HFFc6 (cell line): ENCODE measurements around the gene RETREG1. TPM values are rescaled to one million over a fixed set of nuclear protein-coding genes. Genes with fewer than 3 reads are reported as not detected.

Experiments used
- DNase-seq: peaks from one replicate; pipeline ENCODE4 v3.0.0-alpha.2; 2018
- H3K27ac Mint-ChIP-seq: 2 replicates; pipeline ENCODE4 v1.8.0; 2020; ENCODE audit warnings: mild to moderate bottlenecking, mixed read lengths
- H3K27me3 Mint-ChIP-seq: 2 replicates; pipeline ENCODE4 v1.8.0; 2021; ENCODE audit warnings: mild to moderate bottlenecking, moderate library complexity, mixed read lengths; ENCODE audit not compliant: insufficient read depth
- H3K36me3 Mint-ChIP-seq: 2 replicates; pipeline ENCODE4 v1.8.0; 2021; ENCODE audit warnings: low read depth, mixed read lengths
- H3K4me1 Mint-ChIP-seq: 2 replicates; pipeline ENCODE4 v1.8.0; 2020; ENCODE audit warnings: low read depth, mixed read lengths
- H3K4me3 Mint-ChIP-seq: 2 replicates; pipeline ENCODE4 v1.8.0; 2020; ENCODE audit warnings: mild to moderate bottlenecking, moderate library complexity, mixed read lengths
- H3K9me3 Mint-ChIP-seq: 2 replicates; pipeline ENCODE4 v1.8.0; 2020; ENCODE audit warnings: mild to moderate bottlenecking, mixed read lengths
- total RNA-seq, 6 experiments: library from RNA; stranded (reverse); fragmentation: NEBNext Ultra II Directional; extraction: Animal tissue kit (Norgen Biotek cat#: 25700); gene quantifications; 2 replicates in 1 of 6; 3 replicates in 5 of 6; pipeline ENCODE4 v1.2.3, GENCODE V29; 2021
- TF ChIP-seq, protein P1 (sequence below): fragments of 200-600 bp; sonication (generic); IDR thresholded peaks from 2 replicates; pipeline ENCODE4 v1.5.0; 2021; ENCODE audit warnings: antibody characterized with exemption, mild to moderate bottlenecking

The RETREG1 gene
- total RNA-seq, 6 experiments from 2014 or later, result 0.09 to 0.14 TPM; not detected in 4

DNA sequence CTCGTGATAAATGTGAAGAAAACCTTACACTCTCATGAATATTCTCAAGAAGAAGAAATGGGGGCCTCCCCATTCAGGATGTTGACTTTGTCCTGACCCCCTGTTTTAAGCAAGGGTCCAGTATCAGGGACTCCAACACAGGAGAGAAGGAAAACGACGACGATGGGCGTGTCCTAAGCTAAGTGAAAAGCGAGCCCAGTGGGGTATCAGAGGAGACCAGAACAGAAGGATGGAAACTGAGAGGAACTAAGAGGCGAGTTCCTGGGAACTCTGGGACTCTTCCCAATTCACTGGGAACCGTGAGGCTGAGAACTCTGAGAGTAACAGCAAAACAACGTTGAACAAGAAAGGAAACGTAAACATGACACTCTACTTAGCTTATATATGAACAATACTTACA, 14.6 kb downstream of the RETREG1 start:
- TF ChIP-seq, protein P1, sequence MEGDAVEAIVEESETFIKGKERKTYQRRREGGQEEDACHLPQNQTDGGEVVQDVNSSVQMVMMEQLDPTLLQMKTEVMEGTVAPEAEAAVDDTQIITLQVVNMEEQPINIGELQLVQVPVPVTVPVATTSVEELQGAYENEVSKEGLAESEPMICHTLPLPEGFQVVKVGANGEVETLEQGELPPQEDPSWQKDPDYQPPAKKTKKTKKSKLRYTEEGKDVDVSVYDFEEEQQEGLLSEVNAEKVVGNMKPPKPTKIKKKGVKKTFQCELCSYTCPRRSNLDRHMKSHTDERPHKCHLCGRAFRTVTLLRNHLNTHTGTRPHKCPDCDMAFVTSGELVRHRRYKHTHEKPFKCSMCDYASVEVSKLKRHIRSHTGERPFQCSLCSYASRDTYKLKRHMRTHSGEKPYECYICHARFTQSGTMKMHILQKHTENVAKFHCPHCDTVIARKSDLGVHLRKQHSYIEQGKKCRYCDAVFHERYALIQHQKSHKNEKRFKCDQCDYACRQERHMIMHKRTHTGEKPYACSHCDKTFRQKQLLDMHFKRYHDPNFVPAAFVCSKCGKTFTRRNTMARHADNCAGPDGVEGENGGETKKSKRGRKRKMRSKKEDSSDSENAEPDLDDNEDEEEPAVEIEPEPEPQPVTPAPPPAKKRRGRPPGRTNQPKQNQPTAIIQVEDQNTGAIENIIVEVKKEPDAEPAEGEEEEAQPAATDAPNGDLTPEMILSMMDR, result no peak
- no peaks in the 10 kb centered on the region for H3K4me1 Mint-ChIP-seq
- no peak overlapping the region for H3K27ac Mint-ChIP-seq
- H3K4me3 Mint-ChIP-seq, result no peak overlapping the region
- DNase-seq, result no peak
- no peaks in the 10 kb centered on the region for H3K36me3 Mint-ChIP-seq
- H3K9me3 Mint-ChIP-seq, result no peaks in the 10 kb centered on the region
- H3K27me3 Mint-ChIP-seq, result peaks cover 40% of the 10 kb centered on the region

DNA sequence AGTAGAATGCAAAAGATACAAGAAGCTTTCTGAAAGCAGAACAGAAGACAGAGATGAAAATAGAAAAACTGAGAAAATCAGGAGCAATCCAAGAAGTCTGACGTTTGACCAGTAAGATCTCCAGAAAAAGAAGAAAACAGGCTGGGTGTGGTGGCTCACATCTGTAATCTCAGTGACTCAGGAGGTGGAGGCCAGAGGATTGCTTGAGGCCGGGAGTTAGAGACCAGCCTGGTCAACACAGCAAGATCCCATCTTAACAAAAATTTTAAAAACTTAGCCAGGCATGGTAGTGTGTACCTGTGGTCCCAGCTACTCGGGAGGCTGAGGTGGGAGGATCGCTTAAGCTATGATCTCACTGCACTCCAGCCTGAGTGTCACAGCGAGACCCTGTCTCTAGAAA, 15.9 kb downstream of the RETREG1 start:
- TF ChIP-seq, protein P1, result no peak
- no peak overlapping the region for H3K27ac Mint-ChIP-seq
- no peaks in the 10 kb centered on the region for H3K4me1 Mint-ChIP-seq
- no peaks in the 10 kb centered on the region for H3K36me3 Mint-ChIP-seq
- DNase-seq, result no peak
- H3K27me3 Mint-ChIP-seq, result peaks cover 31% of the 10 kb centered on the region
- no peaks in the 10 kb centered on the region for H3K9me3 Mint-ChIP-seq
- H3K4me3 Mint-ChIP-seq, result no peak overlapping the region

DNA sequence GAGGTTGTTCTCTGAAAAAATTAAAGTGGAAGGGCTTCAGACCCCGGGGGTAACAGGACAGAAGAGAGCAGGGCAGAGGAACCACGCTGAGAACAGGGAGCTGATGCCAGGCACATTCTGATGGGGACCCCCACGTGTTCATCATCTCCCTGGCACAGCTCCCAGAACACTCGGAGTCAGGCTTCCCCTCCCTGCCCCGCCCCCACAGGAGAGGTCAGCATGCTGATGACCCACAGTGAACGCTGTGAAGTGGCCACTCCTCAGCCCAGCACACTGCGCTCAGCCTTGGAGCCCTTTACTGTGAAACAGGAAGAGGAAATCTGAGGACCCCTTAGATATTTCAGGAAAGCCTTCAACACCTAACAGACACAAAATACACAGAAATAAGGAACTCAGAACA, 16.4 kb downstream of the RETREG1 start:
- H3K27ac Mint-ChIP-seq, result no peak overlapping the region
- no peak overlapping the region for H3K4me3 Mint-ChIP-seq
- TF ChIP-seq, protein P1, result no peak
- H3K36me3 Mint-ChIP-seq, result no peaks in the 10 kb centered on the region
- H3K27me3 Mint-ChIP-seq, result peaks cover 29% of the 10 kb centered on the region
- no peaks in the 10 kb centered on the region for H3K9me3 Mint-ChIP-seq
- H3K4me1 Mint-ChIP-seq, result no peaks in the 10 kb centered on the region
- no peak for DNase-seq

DNA sequence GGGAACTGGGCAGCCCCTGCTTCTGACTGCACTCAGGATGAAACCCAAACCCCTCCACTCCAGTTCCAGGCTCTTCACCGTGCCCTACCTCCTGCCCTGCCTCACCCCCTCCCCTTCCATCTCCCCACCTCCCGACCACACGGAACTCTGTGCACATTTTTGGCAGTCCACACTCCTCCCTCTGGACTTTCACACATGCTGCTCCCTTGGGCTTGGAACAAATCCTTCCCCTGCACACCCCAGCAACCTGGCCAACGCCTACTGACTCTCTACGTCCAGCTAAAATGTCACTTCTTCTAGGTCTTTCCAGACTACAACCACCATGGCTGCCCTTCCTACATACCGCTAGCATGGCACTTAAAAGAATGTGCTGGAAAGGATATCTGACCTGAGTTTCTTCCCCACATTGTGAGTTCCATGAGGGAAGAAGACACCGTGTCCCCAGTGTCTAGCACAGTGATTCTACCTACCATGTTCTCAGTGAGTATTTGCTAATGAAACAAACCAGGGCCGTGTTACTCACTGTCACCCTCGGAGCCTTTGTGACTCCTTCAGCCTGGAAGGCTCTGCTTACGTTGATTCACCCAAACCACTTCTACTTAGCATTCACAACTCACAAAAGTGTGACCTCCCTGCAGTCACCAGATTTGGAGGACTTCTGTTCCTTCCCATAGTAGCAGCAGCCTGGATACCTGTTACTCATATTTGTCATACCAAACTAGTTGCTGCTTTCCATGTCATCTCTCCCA, 18.7 kb downstream of the RETREG1 start:
- TF ChIP-seq, protein P1, result no peak
- DNase-seq, result no peak
- Mint-ChIP-seq H3K4me3 (no peak overlapping the region), H3K4me1 (peaks cover 8% of the 10 kb centered on the region), H3K36me3 (no peaks in the 10 kb centered on the region), H3K9me3 (no peaks in the 10 kb centered on the region), H3K27me3 (peaks cover 22% of the 10 kb centered on the region), H3K27ac (no peak overlapping the region)

DNA sequence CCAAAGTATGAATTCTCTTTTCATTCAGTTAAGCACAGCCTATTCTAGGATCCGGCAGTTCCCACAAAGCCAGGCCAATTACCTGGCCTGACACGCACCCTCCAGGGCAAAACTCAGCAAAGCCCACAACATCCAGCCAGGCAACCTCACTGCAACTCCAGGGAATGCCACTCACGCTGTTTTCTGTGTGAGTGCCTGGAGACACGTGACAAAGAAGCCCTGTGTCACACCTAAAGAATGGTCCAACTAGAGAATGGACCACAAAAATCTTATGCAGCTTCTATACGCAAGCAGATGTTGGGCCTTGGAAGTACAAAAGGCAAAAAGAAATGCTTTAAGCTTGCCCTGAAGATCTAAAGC, 20.2 kb downstream of the RETREG1 start:
- no peak overlapping the region for H3K4me3 Mint-ChIP-seq
- no peaks in the 10 kb centered on the region for H3K9me3 Mint-ChIP-seq
- TF ChIP-seq, protein P1, result no peak
- H3K36me3 Mint-ChIP-seq, result no peaks in the 10 kb centered on the region
- H3K27ac Mint-ChIP-seq, result no peak overlapping the region
- peak; percentile 45 for DNase-seq
- peaks cover 17% of the 10 kb centered on the region for H3K4me1 Mint-ChIP-seq
- H3K27me3 Mint-ChIP-seq, result peaks cover 9% of the 10 kb centered on the region
